ENCODE measurements around the gene FAM219B. TPM values are rescaled to one million over a fixed set of nuclear protein-coding genes. Genes with fewer than 3 reads are reported as not detected.

The FAM219B gene
- total and polyA plus RNA-seq, 2 donors (not counting 1 experiment from before 2014, with no cell fraction given): 80.2 to 109 TPM

- Histone ChIP-seq H3K4me1 (ENCODE audit: control insufficient read depth in 2 of 2, insufficient read depth in 2 of 2, low read length in 2 of 2) (peaks cover 6 to 12% of the 10 kb centered on the region in 2 donors), H3K27me3 (replicated peaks in 1 of 4; ENCODE audit: control extremely low read depth in 1 of 4, control insufficient read depth in 3 of 4, insufficient read depth in 4 of 4, low read length in 3 of 4) (no peaks in the 10 kb centered on the region), H4K20me1 (ENCODE audit: control insufficient read depth, insufficient read depth, low read length, poor library complexity, severe bottlenecking) (peaks cover 48% of the 10 kb centered on the region), H3K9ac (ENCODE audit: low read length) (no peak overlapping the region), H3K4me2 (replicated peaks; ENCODE audit: low read depth, low read length, poor library complexity, severe bottlenecking) (no peak overlapping the region), H3K27ac (ENCODE audit: low read length in 2 of 2) (no peak overlapping the region), H3K9me3 (ENCODE audit: control extremely low read depth in 1 of 3, control insufficient read depth in 2 of 3, insufficient read depth in 1 of 3, low read length in 2 of 3) (no peaks in the 10 kb centered on the region), H3K79me2 (ENCODE audit: control insufficient read depth, insufficient read depth, low read length) (peaks cover 23% of the 10 kb centered on the region), H3K4me3 (ENCODE audit: control extremely low read depth in 1 of 5, extremely low read depth in 1 of 5, insufficient read depth in 1 of 5, low read depth in 2 of 5, low read length in 4 of 5) (no peak overlapping the region), H3K36me3 (replicated peaks in 1 of 2; ENCODE audit: control extremely low read depth in 1 of 2, control insufficient read depth in 1 of 2, extremely low read depth in 1 of 2, insufficient read depth in 2 of 2, low read length in 1 of 2) (peaks cover 1 to 65% of the 10 kb centered on the region in 2 experiments), H2AFZ (ENCODE audit: insufficient read depth, low read depth, low read length, poor library complexity, severe bottlenecking) (no peak overlapping the region)
- TF ChIP-seq CTCF (IDR thresholded peaks at IDR 0.05) (no peak), EZH2 (IDR thresholded peaks at IDR 0.05; ENCODE audit: borderline replicate concordance, insufficient read depth, low read depth, low read length, poor library complexity, severe bottlenecking) (no peak)
- POLR2A ChIA-PET: no interaction called here
- Mint-ChIP-seq H3K27ac (no peak overlapping the region), H3K27me3 (no peaks in the 10 kb centered on the region), H3K4me1 (peaks cover 16% of the 10 kb centered on the region), H3K4me3 (no peak overlapping the region), H3K9me3 (ENCODE audit: insufficient read depth) (no peaks in the 10 kb centered on the region)
- DNase-seq (no peak), ATAC-seq (ENCODE audit: low read depth) (no peak)
- CTCF ChIA-PET: no interaction called here
- intact Hi-C loops (cut with micrococcal nuclease): no loop called here
- 100% methylated on average over 7 of the region's 7 CpGs for WGBS (ENCODE audit: insufficient coverage)
Observed at GRCh38 chr15:74851960-74852359, 54.7 kb downstream of the FAM219B start.

GRCh38 chr15:74850393-74850792, 56.3 kb downstream of the FAM219B start:
- no peak for TF ChIP-seq CTCF (IDR thresholded peaks at IDR 0.05)
- TF ChIP-seq EZH2 (IDR thresholded peaks at IDR 0.05; ENCODE audit: borderline replicate concordance, insufficient read depth, low read depth, low read length, poor library complexity, severe bottlenecking): no peak
- Mint-ChIP-seq H3K27me3 (no peaks in the 10 kb centered on the region), H3K27ac (no peak overlapping the region), H3K9me3 (ENCODE audit: insufficient read depth) (no peaks in the 10 kb centered on the region), H3K4me1 (peaks cover 13% of the 10 kb centered on the region), H3K4me3 (no peak overlapping the region)
- ATAC-seq (ENCODE audit: low read depth) (no peak), DNase-seq (no peak)
- POLR2A ChIA-PET: no interaction called here
- Histone ChIP-seq H3K27me3 (replicated peaks in 1 of 4; ENCODE audit: control extremely low read depth in 1 of 4, control insufficient read depth in 3 of 4, insufficient read depth in 4 of 4, low read length in 3 of 4) (no peaks in the 10 kb centered on the region), H3K27ac (ENCODE audit: low read length in 2 of 2) (no peak overlapping the region), H3K4me1 (ENCODE audit: control insufficient read depth in 2 of 2, insufficient read depth in 2 of 2, low read length in 2 of 2) (peaks cover 3 to 6% of the 10 kb centered on the region in 2 donors), H3K79me2 (ENCODE audit: control insufficient read depth, insufficient read depth, low read length) (peaks cover 9% of the 10 kb centered on the region), H3K36me3 (replicated peaks in 1 of 2; ENCODE audit: control extremely low read depth in 1 of 2, control insufficient read depth in 1 of 2, extremely low read depth in 1 of 2, insufficient read depth in 2 of 2, low read length in 1 of 2) (peaks cover 1 to 69% of the 10 kb centered on the region in 2 experiments), H3K9me3 (ENCODE audit: control extremely low read depth in 1 of 3, control insufficient read depth in 2 of 3, insufficient read depth in 1 of 3, low read length in 2 of 3) (no peaks in the 10 kb centered on the region), H3K9ac (ENCODE audit: low read length) (no peak overlapping the region), H3K4me2 (replicated peaks; ENCODE audit: low read depth, low read length, poor library complexity, severe bottlenecking) (no peak overlapping the region), H4K20me1 (ENCODE audit: control insufficient read depth, insufficient read depth, low read length, poor library complexity, severe bottlenecking) (peaks cover 32% of the 10 kb centered on the region), H2AFZ (ENCODE audit: insufficient read depth, low read depth, low read length, poor library complexity, severe bottlenecking) (no peak overlapping the region), H3K4me3 (ENCODE audit: control extremely low read depth in 1 of 5, extremely low read depth in 1 of 5, insufficient read depth in 1 of 5, low read depth in 2 of 5, low read length in 4 of 5) (no peak overlapping the region)
- CTCF ChIA-PET: interaction anchor here (1.1 kb wide), 1 partner anchor 79 kb away, joined by 3 read pairs; no protein-coding TSS in a partner anchor
- intact Hi-C loops (cut with micrococcal nuclease): no loop called here
- 100% methylated on average over 3 of the region's 4 CpGs for WGBS (ENCODE audit: insufficient coverage)

Other genes with a start within 250 kb of the FAM219B start
- 47.8 and 55.4 TPM in 2 replicates for gene EDC3, start 210.8 kb downstream of the FAM219B start, total RNA-seq
- 16.9 and 18.4 TPM in 2 replicates for gene EDC3, start 210.8 kb downstream of the FAM219B start, polyA plus RNA-seq
- not detected in 2 replicates for gene CYP1A1, start 181.3 kb downstream of the FAM219B start, total RNA-seq
- gene CYP1A1, start 181.3 kb downstream of the FAM219B start, polyA plus RNA-seq: 0.24 and 0.25 TPM in 2 replicates
- not detected in 2 replicates for gene CYP1A2, start 158.0 kb downstream of the FAM219B start, total RNA-seq
- gene CYP1A2, start 158.0 kb downstream of the FAM219B start, polyA plus RNA-seq: not detected in 2 replicates
- gene CSK, start 124.8 kb downstream of the FAM219B start, total RNA-seq: 325 and 343 TPM in 2 replicates
- gene CSK, start 124.8 kb downstream of the FAM219B start, polyA plus RNA-seq: 637 and 651 TPM in 2 replicates
- 1.1 and 1.2 TPM in 2 replicates for gene LMAN1L, start 94.0 kb downstream of the FAM219B start, total RNA-seq
- 0.60 and 1.1 TPM in 2 replicates for gene LMAN1L, start 94.0 kb downstream of the FAM219B start, polyA plus RNA-seq
- 0.17 TPM in 1 of 2 replicates, not detected in the other for gene CPLX3, start 80.2 kb downstream of the FAM219B start, total RNA-seq
- 0.60 and 0.91 TPM in 2 replicates for gene CPLX3, start 80.2 kb downstream of the FAM219B start, polyA plus RNA-seq
- 51.1 and 55.9 TPM in 2 replicates for gene ULK3, start 63.7 kb downstream of the FAM219B start, total RNA-seq
- gene ULK3, start 63.7 kb downstream of the FAM219B start, polyA plus RNA-seq: 73.0 and 108 TPM in 2 replicates
- gene SCAMP2, start 33.5 kb downstream of the FAM219B start, total RNA-seq: 105 and 111 TPM in 2 replicates
- 77.4 and 85.1 TPM in 2 replicates for gene SCAMP2, start 33.5 kb downstream of the FAM219B start, polyA plus RNA-seq
- 37.2 and 41.3 TPM in 2 replicates for gene MPI, start 16.8 kb downstream of the FAM219B start, total RNA-seq
- gene MPI, start 16.8 kb downstream of the FAM219B start, polyA plus RNA-seq: 40.7 and 59.8 TPM in 2 replicates
- 53.3 and 63.9 TPM in 2 replicates for gene COX5A, start 31.2 kb upstream of the FAM219B start, total RNA-seq
- gene COX5A, start 31.2 kb upstream of the FAM219B start, polyA plus RNA-seq: 65.2 and 77.3 TPM in 2 replicates
- gene RPP25, start 49.9 kb upstream of the FAM219B start, total RNA-seq: 3.1 and 4.4 TPM in 2 replicates
- 0.49 and 0.92 TPM in 2 replicates for gene RPP25, start 49.9 kb upstream of the FAM219B start, polyA plus RNA-seq
- 0.24 and 0.59 TPM in 2 replicates for gene SCAMP5, start 88.7 kb upstream of the FAM219B start, total RNA-seq
- gene SCAMP5, start 88.7 kb upstream of the FAM219B start, polyA plus RNA-seq: 0.71 and 3.4 TPM in 2 replicates
- gene PPCDC, start 116.7 kb upstream of the FAM219B start, total RNA-seq: 14.8 and 15.1 TPM in 2 replicates
- 7.9 and 19.7 TPM in 2 replicates for gene PPCDC, start 116.7 kb upstream of the FAM219B start, polyA plus RNA-seq

All from B cell (primary cell).